Neural progenitor cell (in vitro differentiated cells): Measurements from ENCODE around the gene CMTM1. TPM values are rescaled to one million over a fixed set of nuclear protein-coding genes. Genes with fewer than 3 reads are reported as not detected.

Experiments
- DNase-seq: peaks from one replicate; pipeline ENCODE4 v3.0.0-alpha.2; 2016; ENCODE audit warnings: low spot score
- H2AFZ ChIP-seq: fragments of 200-600 bp; sonication (generic); replicated peaks from 2 replicates; pipeline ENCODE4 v1.6.1; 2016; ENCODE audit warnings: antibody characterized with exemption
- H3F3A ChIP-seq: fragments of 200-600 bp; sonication (generic); 2 replicates; pipeline ENCODE4 v1.6.1; 2016; ENCODE audit warnings: antibody characterized with exemption, low read depth
- H3K27ac ChIP-seq: fragments of 200-600 bp; sonication (generic); 2 replicates; pipeline ENCODE4 v1.5.1; 2016; ENCODE audit warnings: mild to moderate bottlenecking
- H3K27me3 ChIP-seq: fragments of 200-600 bp; sonication (generic); 2 replicates; pipeline ENCODE4 v1.6.1; 2016; ENCODE audit warnings: mild to moderate bottlenecking, moderate library complexity
- H3K36me3 ChIP-seq: fragments of 200-600 bp; sonication (generic); 2 replicates; pipeline ENCODE4 v1.5.1; 2016
- H3K4me1 ChIP-seq: fragments of 200-600 bp; sonication (generic); 2 replicates; pipeline ENCODE4 v1.6.1; 2016; ENCODE audit warnings: mixed run types
- H3K4me2 ChIP-seq: fragments of 200-600 bp; sonication (generic); 2 replicates; pipeline ENCODE4 v1.6.1; 2016
- H3K4me3 ChIP-seq: fragments of 200-600 bp; sonication (generic); 2 replicates; pipeline ENCODE4 v1.5.1; 2016
- H3K79me2 ChIP-seq: fragments of 200-600 bp; sonication (generic); 2 replicates; pipeline ENCODE4 v1.6.1; 2016; ENCODE audit warnings: low read depth
- H3K9ac ChIP-seq: fragments of 200-600 bp; sonication (generic); 2 replicates; pipeline ENCODE4 v1.6.1; 2016
- H3K9me3 ChIP-seq: fragments of 200-600 bp; sonication (generic); 2 replicates; pipeline ENCODE4 v1.5.1; 2016; ENCODE audit warnings: low read depth
- H4K20me1 ChIP-seq: fragments of 200-600 bp; sonication (generic); 2 replicates; pipeline ENCODE4 v1.6.1; 2016; ENCODE audit warnings: low read depth
- H3K27ac Mint-ChIP-seq: 3 replicates; pipeline ENCODE4 v1.8.0; 2021; ENCODE audit warnings: mixed read lengths
- H3K27me3 Mint-ChIP-seq: 2 replicates; pipeline ENCODE4 v1.8.0; 2022; ENCODE audit warnings: low read depth, mild to moderate bottlenecking, inconsistent platforms, moderate library complexity, mixed read lengths; ENCODE audit not compliant: insufficient read depth
- H3K36me3 Mint-ChIP-seq: 3 replicates; pipeline ENCODE4 v1.8.0; 2021; ENCODE audit warnings: mixed read lengths
- H3K4me1 Mint-ChIP-seq: 3 replicates; pipeline ENCODE4 v1.8.0; 2021; ENCODE audit warnings: mixed read lengths
- H3K4me3 Mint-ChIP-seq: 3 replicates; pipeline ENCODE4 v1.8.0; 2021; ENCODE audit warnings: mild to moderate bottlenecking, moderate library complexity, mixed read lengths
- H3K9me3 Mint-ChIP-seq: 3 replicates; pipeline ENCODE4 v1.8.0; 2020; ENCODE audit warnings: mixed read lengths
- CTCF ChIP-seq: fragments of 200-600 bp; sonication (generic); IDR thresholded peaks from 2 replicates; pipeline ENCODE4 v1.5.1; 2017; ENCODE audit warnings: antibody characterized with exemption, mild to moderate bottlenecking
- EZH2 ChIP-seq: fragments of 200-600 bp; sonication (generic); IDR thresholded peaks from 2 replicates; pipeline ENCODE4 v1.6.1; 2017; ENCODE audit warnings: antibody characterized with exemption, mild to moderate bottlenecking, moderate library complexity
- EZH2phosphoT487 ChIP-seq: fragments of 200-600 bp; sonication (generic); IDR thresholded peaks from 2 replicates; pipeline ENCODE4 v1.6.1; 2017; ENCODE audit warnings: antibody characterized with exemption
- total RNA-seq: library from RNA; depleted of rRNA; stranded (reverse); fragments of >200 nt; gene quantifications from 2 replicates; pipeline ENCODE4 v1.2.3, GENCODE V29; 2015; ENCODE audit warnings: low replicate concordance

The CMTM1 gene
- total RNA-seq, 1 donor from 2014 or later = not detected

- H3K27ac Mint-ChIP-seq = no peak overlapping the region
- Histone ChIP-seq H3F3A (peaks cover 29% of the 10 kb centered on the region), H3K27ac (no peak overlapping the region), H2AFZ (peak overlapping the region; percentile 99), H3K27me3 (peaks cover 13% of the 10 kb centered on the region), H3K36me3 (no peaks in the 10 kb centered on the region), H3K9ac (no peak overlapping the region), H3K4me1 (peaks cover 15% of the 10 kb centered on the region), H3K4me2 (peak overlapping the region; percentile 79), H3K9me3 (no peaks in the 10 kb centered on the region), H4K20me1 (no peaks in the 10 kb centered on the region), H3K4me3 (peak overlapping the region; percentile 41), H3K79me2 (peaks cover 12% of the 10 kb centered on the region)
- H3K4me3 Mint-ChIP-seq = peak overlapping the region; percentile 82
- H3K36me3 Mint-ChIP-seq = peaks cover 22% of the 10 kb centered on the region
- H3K27me3 Mint-ChIP-seq = peaks cover 12% of the 10 kb centered on the region
- peaks cover 33% of the 10 kb centered on the region for H3K4me1 Mint-ChIP-seq
- DNase-seq = no peak
- TF ChIP-seq EZH2 (no peak), CTCF (no peak), EZH2phosphoT487 (no peak)
- H3K9me3 Mint-ChIP-seq = peaks cover 5% of the 10 kb centered on the region
Measured at GRCh38 chr16:66551788-66552285, 14.4 kb upstream of the CMTM1 start.

- peak within 1 kb of the TSS; percentile 79 for H3K4me2 ChIP-seq
- peaks cover 18% of the 10 kb centered on the region for H3K36me3 Mint-ChIP-seq
- peak within 1 kb of the TSS; percentile 82 for H3K4me3 Mint-ChIP-seq
- peak within 1 kb of the TSS; percentile 41 for H3K4me3 ChIP-seq
- no peak within 1 kb of the TSS for H3K27ac ChIP-seq
- H3K79me2 ChIP-seq = peaks cover 12% of the 10 kb centered on the region
- H3K9me3 Mint-ChIP-seq = peaks cover 5% of the 10 kb centered on the region
- peaks cover 15% of the 10 kb centered on the region for H3K4me1 ChIP-seq
- no peaks in the 10 kb centered on the region for H3K36me3 ChIP-seq
- H4K20me1 ChIP-seq = no peaks in the 10 kb centered on the region
- peak within 1 kb of the TSS; percentile 78 for H3K27ac Mint-ChIP-seq
- H3K9me3 ChIP-seq = no peaks in the 10 kb centered on the region
- DNase-seq = peak; percentile 91
- peak within 1 kb of the TSS; percentile 99 for H2AFZ ChIP-seq
- H3K27me3 ChIP-seq = peaks cover 13% of the 10 kb centered on the region
- H3K9ac ChIP-seq = no peak within 1 kb of the TSS
- TF ChIP-seq EZH2phosphoT487 (no peak), CTCF (no peak)
- H3F3A ChIP-seq = peaks cover 29% of the 10 kb centered on the region
- H3K27me3 Mint-ChIP-seq = peaks cover 12% of the 10 kb centered on the region
- H3K4me1 Mint-ChIP-seq = peaks cover 33% of the 10 kb centered on the region
Measured at GRCh38 chr16:66552286-66553177, 13.7 kb upstream of the CMTM1 start, which contains the start of gene CKLF. TSS of gene CKLF (plus strand) at chr16:66552576. CDS start at chr16:66552716, 140 bp downstream.

DNA sequence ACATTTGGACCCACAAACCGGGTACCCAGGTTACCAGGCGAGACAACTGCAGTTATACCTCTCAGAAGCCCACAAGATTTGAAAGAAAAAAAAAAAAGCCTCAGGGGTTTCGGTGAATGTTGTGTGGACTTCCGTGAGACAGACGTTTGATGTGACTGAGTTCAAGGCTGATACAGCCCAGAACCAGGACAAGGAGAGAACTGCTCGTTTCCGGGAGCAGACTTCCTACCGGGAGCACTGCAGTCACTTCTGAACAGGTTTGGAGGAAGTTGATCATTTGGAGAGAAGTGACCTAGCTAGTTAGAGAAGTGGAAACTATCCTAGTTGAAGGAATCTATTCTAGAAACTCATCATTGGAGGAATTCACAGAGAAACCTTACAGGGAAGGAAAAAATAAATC is 13.0 kb upstream of the CMTM1 start:
- peak overlapping the region; percentile 41 for H3K4me3 ChIP-seq
- peaks cover 12% of the 10 kb centered on the region for H3K27me3 Mint-ChIP-seq
- peak overlapping the region; percentile 78 for H3K4me3 Mint-ChIP-seq
- no peak overlapping the region for H3K27ac ChIP-seq
- no peaks in the 10 kb centered on the region for H3K9me3 ChIP-seq
- peaks cover 12% of the 10 kb centered on the region for H3K79me2 ChIP-seq
- peaks cover 30% of the 10 kb centered on the region for H3K4me1 Mint-ChIP-seq
- H3K36me3 Mint-ChIP-seq = peaks cover 17% of the 10 kb centered on the region
- no peak overlapping the region for H2AFZ ChIP-seq
- peak overlapping the region; percentile 79 for H3K4me2 ChIP-seq
- no peak overlapping the region for H3K9ac ChIP-seq
- TF ChIP-seq CTCF (no peak), EZH2phosphoT487 (no peak), EZH2 (no peak)
- no peaks in the 10 kb centered on the region for H4K20me1 ChIP-seq
- H3K9me3 Mint-ChIP-seq = peaks cover 5% of the 10 kb centered on the region
- H3K4me1 ChIP-seq = peaks cover 15% of the 10 kb centered on the region
- no peak for DNase-seq
- H3K27ac Mint-ChIP-seq = no peak overlapping the region
- H3F3A ChIP-seq = peaks cover 29% of the 10 kb centered on the region
- H3K27me3 ChIP-seq = peaks cover 13% of the 10 kb centered on the region
- H3K36me3 ChIP-seq = no peaks in the 10 kb centered on the region
